ENCODE results near the gene RRP1B. TPM values are rescaled to one million over a fixed set of nuclear protein-coding genes. Genes with fewer than 3 reads are reported as not detected.
A peak's percentile ranks its signal among the peaks of the same experiment; 100 is the strongest.

Gene RRP1B
- total and polyA plus RNA-seq, 4 donors, result 13.1 to 25.8 (median 21.7) TPM

DNA sequence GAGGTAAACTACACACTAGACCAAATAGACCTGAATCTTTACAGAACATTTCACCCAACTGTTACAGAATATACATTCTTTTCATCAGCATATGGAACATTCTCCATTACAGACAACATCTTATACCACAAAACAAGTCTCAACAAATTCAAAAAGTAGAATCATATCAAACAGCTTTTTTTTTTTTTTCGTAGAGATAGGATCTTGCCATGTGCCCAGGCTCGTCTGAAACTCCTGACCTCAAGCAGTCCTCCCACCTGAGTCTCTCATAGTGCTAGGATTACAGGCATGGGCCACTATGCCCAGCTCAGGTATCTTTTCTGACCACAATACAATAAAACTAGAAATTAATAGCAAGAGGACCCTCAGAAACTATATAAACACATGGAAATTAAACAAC, 36.6 kb upstream of the RRP1B start:
- WGBS (ENCODE audit: insufficient coverage), result 100% methylated on average over 2 of the region's 2 CpGs
- Histone ChIP-seq H3K36me3 (ENCODE audit: control insufficient read depth, insufficient read depth, low read length) (no peaks in the 10 kb centered on the region), H3K9me3 (ENCODE audit: control insufficient read depth, insufficient read depth, low read length) (no peaks in the 10 kb centered on the region), H3K27me3 (ENCODE audit: control insufficient read depth, insufficient read depth, low read length) (no peaks in the 10 kb centered on the region), H3K4me1 (ENCODE audit: control insufficient read depth, insufficient read depth, low read length) (no peaks in the 10 kb centered on the region), H3K4me3 (ENCODE audit: low read depth, low read length) (no peak overlapping the region), H3K27ac (ENCODE audit: low read depth, low read length) (no peak overlapping the region)
- DNase-seq (ENCODE audit: low read depth in 4 of 6, low spot score in 6 of 6), result no peak

- Histone ChIP-seq H3K9me3 (ENCODE audit: control insufficient read depth, insufficient read depth, low read length) (no peaks in the 10 kb centered on the region), H3K4me3 (ENCODE audit: low read depth, low read length) (no peak overlapping the region), H3K4me1 (ENCODE audit: control insufficient read depth, insufficient read depth, low read length) (no peaks in the 10 kb centered on the region), H3K36me3 (ENCODE audit: control insufficient read depth, insufficient read depth, low read length) (no peaks in the 10 kb centered on the region), H3K27ac (ENCODE audit: low read depth, low read length) (no peak overlapping the region), H3K27me3 (ENCODE audit: control insufficient read depth, insufficient read depth, low read length) (no peaks in the 10 kb centered on the region)
- DNase-seq (ENCODE audit: low read depth in 4 of 6, low spot score in 6 of 6), result no peak
- no CpG with 5 or more reads among the region's 2 CpGs for WGBS (ENCODE audit: insufficient coverage)
Measured at GRCh38 chr21:43623588-43623987, 35.8 kb upstream of the RRP1B start.

GRCh38 chr21:43624339-43624738, 35.0 kb upstream of the RRP1B start:
- no peak for DNase-seq (ENCODE audit: low read depth in 4 of 6, low spot score in 6 of 6)
- Histone ChIP-seq H3K27me3 (ENCODE audit: control insufficient read depth, insufficient read depth, low read length) (no peaks in the 10 kb centered on the region), H3K9me3 (ENCODE audit: control insufficient read depth, insufficient read depth, low read length) (no peaks in the 10 kb centered on the region), H3K4me1 (ENCODE audit: control insufficient read depth, insufficient read depth, low read length) (no peaks in the 10 kb centered on the region), H3K36me3 (ENCODE audit: control insufficient read depth, insufficient read depth, low read length) (no peaks in the 10 kb centered on the region), H3K4me3 (ENCODE audit: low read depth, low read length) (no peak overlapping the region), H3K27ac (ENCODE audit: low read depth, low read length) (no peak overlapping the region)
- WGBS (ENCODE audit: insufficient coverage), result 80% methylated on average over 2 of the region's 4 CpGs

DNA sequence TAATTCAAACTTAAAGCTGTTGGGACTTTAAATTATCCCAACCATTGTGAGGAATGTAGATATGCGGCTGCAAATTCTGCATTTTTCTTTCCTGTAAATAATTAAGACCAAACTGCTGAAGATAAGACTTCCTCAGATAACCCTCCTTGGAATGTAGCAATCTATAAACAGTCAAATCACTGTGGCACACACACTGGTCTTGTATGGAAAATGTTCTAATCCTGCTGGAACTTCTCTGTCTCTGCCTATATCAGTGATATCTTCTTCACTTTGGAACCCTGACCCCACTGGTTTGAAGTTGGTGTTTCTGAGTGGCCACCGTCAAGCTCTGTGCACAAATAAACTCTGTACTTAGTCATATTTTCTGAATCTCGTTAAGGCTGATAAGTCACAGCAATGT, 33.0 kb upstream of the RRP1B start:
- DNase-seq (ENCODE audit: low read depth in 4 of 6, low spot score in 6 of 6), result no peak
- H3K9me3 ChIP-seq (ENCODE audit: control insufficient read depth, insufficient read depth, low read length), result no peaks in the 10 kb centered on the region
- no peaks in the 10 kb centered on the region for H3K4me1 ChIP-seq (ENCODE audit: control insufficient read depth, insufficient read depth, low read length)
- H3K27me3 ChIP-seq (ENCODE audit: control insufficient read depth, insufficient read depth, low read length), result no peaks in the 10 kb centered on the region
- peaks cover 3% of the 10 kb centered on the region for H3K36me3 ChIP-seq (ENCODE audit: control insufficient read depth, insufficient read depth, low read length)
- no peak overlapping the region for H3K4me3 ChIP-seq (ENCODE audit: low read depth, low read length)
- H3K27ac ChIP-seq (ENCODE audit: low read depth, low read length), result no peak overlapping the region
- WGBS (ENCODE audit: insufficient coverage), result 75% methylated on average over 2 of the region's 3 CpGs

DNA sequence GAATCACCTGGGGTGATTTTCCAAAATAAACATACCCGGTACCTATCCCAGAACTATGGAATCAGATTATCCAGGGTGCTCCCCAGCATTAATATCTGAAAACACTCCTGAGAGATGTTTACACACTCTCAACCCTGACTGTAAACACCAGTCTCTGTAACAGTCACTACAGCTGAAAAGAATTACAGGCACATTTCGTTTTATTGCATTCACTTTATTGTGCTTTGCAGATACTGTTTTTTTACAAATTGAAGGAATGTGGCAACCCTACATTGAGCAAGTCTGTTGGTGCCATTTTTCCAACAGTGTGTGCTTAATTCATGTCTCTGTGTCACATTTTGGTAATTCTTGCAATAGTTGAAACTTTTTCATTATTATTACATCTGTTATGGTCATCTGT, 31.8 kb upstream of the RRP1B start:
- Histone ChIP-seq H3K27me3 (ENCODE audit: control insufficient read depth, insufficient read depth, low read length) (no peaks in the 10 kb centered on the region), H3K36me3 (ENCODE audit: control insufficient read depth, insufficient read depth, low read length) (peaks cover 11% of the 10 kb centered on the region), H3K9me3 (ENCODE audit: control insufficient read depth, insufficient read depth, low read length) (no peaks in the 10 kb centered on the region), H3K4me1 (ENCODE audit: control insufficient read depth, insufficient read depth, low read length) (no peaks in the 10 kb centered on the region), H3K4me3 (ENCODE audit: low read depth, low read length) (no peak overlapping the region), H3K27ac (ENCODE audit: low read depth, low read length) (no peak overlapping the region)
- DNase-seq (ENCODE audit: low read depth in 4 of 6, low spot score in 6 of 6), result no peak
- 100% methylated on average over 2 of the region's 2 CpGs for WGBS (ENCODE audit: insufficient coverage)

- Histone ChIP-seq H3K4me3 (ENCODE audit: low read depth, low read length) (no peak overlapping the region), H3K4me1 (ENCODE audit: control insufficient read depth, insufficient read depth, low read length) (no peaks in the 10 kb centered on the region), H3K36me3 (ENCODE audit: control insufficient read depth, insufficient read depth, low read length) (peaks cover 11% of the 10 kb centered on the region), H3K9me3 (ENCODE audit: control insufficient read depth, insufficient read depth, low read length) (no peaks in the 10 kb centered on the region), H3K27me3 (ENCODE audit: control insufficient read depth, insufficient read depth, low read length) (no peaks in the 10 kb centered on the region), H3K27ac (ENCODE audit: low read depth, low read length) (no peak overlapping the region)
- no peak for DNase-seq (ENCODE audit: low read depth in 4 of 6, low spot score in 6 of 6)
- WGBS (ENCODE audit: insufficient coverage), result 89% methylated on average over 13 of the region's 14 CpGs
Measured at GRCh38 chr21:43631411-43632107, 27.8 kb upstream of the RRP1B start.

GRCh38 chr21:43632373-43632905, 26.9 kb upstream of the RRP1B start:
- WGBS (ENCODE audit: insufficient coverage), result 78% methylated on average over 2 of the region's 5 CpGs
- no peak overlapping the region for H3K4me3 ChIP-seq (ENCODE audit: low read depth, low read length)

DNA sequence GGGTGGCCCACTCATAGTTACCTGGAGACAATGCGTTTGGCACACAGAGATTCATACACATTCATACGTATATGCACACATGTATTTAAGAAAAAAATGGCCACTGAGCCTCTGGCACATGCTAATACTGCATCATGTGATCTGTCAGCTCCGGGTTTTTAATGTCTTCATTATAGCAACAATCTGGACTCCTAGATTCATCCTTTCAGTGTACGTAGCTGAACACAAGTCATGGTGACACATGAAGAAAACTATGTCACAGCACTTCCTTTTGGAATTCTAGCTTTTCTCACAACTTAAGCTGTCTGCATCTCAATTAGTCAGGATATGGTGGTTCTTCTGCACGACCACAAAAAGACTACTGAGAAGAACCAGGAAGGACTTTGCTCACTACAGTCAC, 24.7 kb upstream of the RRP1B start:
- WGBS (ENCODE audit: insufficient coverage), result 67% methylated on average over 5 of the region's 5 CpGs
- Histone ChIP-seq H3K9me3 (ENCODE audit: control insufficient read depth, insufficient read depth, low read length) (no peaks in the 10 kb centered on the region), H3K4me1 (ENCODE audit: control insufficient read depth, insufficient read depth, low read length) (no peaks in the 10 kb centered on the region), H3K4me3 (ENCODE audit: low read depth, low read length) (no peak overlapping the region), H3K27ac (ENCODE audit: low read depth, low read length) (no peak overlapping the region), H3K36me3 (ENCODE audit: control insufficient read depth, insufficient read depth, low read length) (peaks cover 11% of the 10 kb centered on the region), H3K27me3 (ENCODE audit: control insufficient read depth, insufficient read depth, low read length) (no peaks in the 10 kb centered on the region)
- DNase-seq (ENCODE audit: low read depth in 4 of 6, low spot score in 6 of 6), result peak in 1 of 6 donors; percentile 35

More at GRCh38 chr21:43632373-43632905, 26.9 kb upstream of the RRP1B start:
- H3K36me3 ChIP-seq (ENCODE audit: control insufficient read depth, insufficient read depth, low read length), result peaks cover 11% of the 10 kb centered on the region
- H3K9me3 ChIP-seq (ENCODE audit: control insufficient read depth, insufficient read depth, low read length), result no peaks in the 10 kb centered on the region
- H3K27ac ChIP-seq (ENCODE audit: low read depth, low read length), result no peak overlapping the region
- no peaks in the 10 kb centered on the region for H3K27me3 ChIP-seq (ENCODE audit: control insufficient read depth, insufficient read depth, low read length)
- no peaks in the 10 kb centered on the region for H3K4me1 ChIP-seq (ENCODE audit: control insufficient read depth, insufficient read depth, low read length)
- no peak for DNase-seq (ENCODE audit: low read depth in 4 of 6, low spot score in 6 of 6)

DNA sequence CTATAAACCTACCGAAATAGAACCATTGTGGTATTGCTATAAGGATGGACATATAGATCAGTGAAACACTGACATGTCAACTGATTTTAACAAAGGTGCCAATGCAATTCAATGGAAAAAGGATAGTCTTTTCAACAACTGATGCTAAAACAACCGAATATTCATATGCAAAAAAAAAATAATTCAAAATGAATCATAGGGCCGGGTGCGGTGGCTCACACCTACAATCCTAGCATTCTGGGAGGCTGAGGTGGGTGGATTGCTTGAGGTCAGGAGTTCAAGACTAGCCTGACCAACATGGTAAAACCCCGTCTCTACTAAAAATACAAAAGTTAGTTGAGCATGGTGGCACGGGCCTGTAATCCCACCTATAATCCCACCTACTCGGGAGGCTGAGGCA, 23.9 kb upstream of the RRP1B start:
- Histone ChIP-seq H3K4me3 (ENCODE audit: low read depth, low read length) (no peak overlapping the region), H3K27me3 (ENCODE audit: control insufficient read depth, insufficient read depth, low read length) (no peaks in the 10 kb centered on the region), H3K27ac (ENCODE audit: low read depth, low read length) (no peak overlapping the region), H3K4me1 (ENCODE audit: control insufficient read depth, insufficient read depth, low read length) (no peaks in the 10 kb centered on the region), H3K9me3 (ENCODE audit: control insufficient read depth, insufficient read depth, low read length) (no peaks in the 10 kb centered on the region), H3K36me3 (ENCODE audit: control insufficient read depth, insufficient read depth, low read length) (peaks cover 11% of the 10 kb centered on the region)
- no CpG with 5 or more reads among the region's 7 CpGs for WGBS (ENCODE audit: insufficient coverage)
- no peak for DNase-seq (ENCODE audit: low read depth in 4 of 6, low spot score in 6 of 6)

DNA sequence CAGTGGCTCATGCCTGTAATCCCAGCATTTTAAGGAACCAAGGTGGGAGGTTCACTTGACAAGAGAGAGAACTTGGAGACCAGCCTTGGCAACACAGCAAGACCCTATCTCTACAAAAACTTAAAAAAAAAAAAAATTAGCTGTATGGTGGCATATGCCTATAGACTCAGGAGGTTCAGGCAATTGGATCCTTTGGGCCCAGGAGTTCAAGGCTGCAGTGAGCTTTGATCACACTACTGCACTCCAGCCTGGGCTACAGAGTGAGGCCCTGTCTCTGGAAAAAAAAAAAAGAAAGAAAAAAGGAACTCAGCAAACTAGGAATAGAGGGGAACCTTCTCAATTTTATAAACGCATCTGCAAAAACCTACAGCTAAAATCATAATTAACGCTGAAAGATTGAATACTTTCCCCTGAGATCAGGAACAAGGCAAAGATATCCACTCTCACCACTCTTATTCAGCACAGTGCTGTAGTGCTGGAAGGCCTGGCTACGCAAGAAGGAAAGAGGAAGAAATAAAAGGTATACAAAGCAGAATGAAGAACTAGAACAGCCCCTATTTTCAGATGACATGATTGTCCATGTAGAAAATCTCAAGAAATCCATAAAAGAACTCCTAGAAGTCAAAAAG, 21.7 kb upstream of the RRP1B start:
- Histone ChIP-seq H3K4me3 (ENCODE audit: low read depth, low read length) (no peak overlapping the region), H3K27ac (ENCODE audit: low read depth, low read length) (no peak overlapping the region), H3K36me3 (ENCODE audit: control insufficient read depth, insufficient read depth, low read length) (no peaks in the 10 kb centered on the region), H3K27me3 (ENCODE audit: control insufficient read depth, insufficient read depth, low read length) (no peaks in the 10 kb centered on the region), H3K9me3 (ENCODE audit: control insufficient read depth, insufficient read depth, low read length) (no peaks in the 10 kb centered on the region), H3K4me1 (ENCODE audit: control insufficient read depth, insufficient read depth, low read length) (no peaks in the 10 kb centered on the region)
- DNase-seq (ENCODE audit: low read depth in 4 of 6, low spot score in 6 of 6), result no peak
- 80% methylated on average over 1 of the region's 3 CpGs for WGBS (ENCODE audit: insufficient coverage)

Data from spinal cord (tissue), 10 donors.